ENCODE data around the gene C9orf43. TPM values are rescaled to one million over a fixed set of nuclear protein-coding genes. Genes with fewer than 3 reads are reported as not detected.
A peak's percentile ranks its signal among the peaks of the same experiment; 100 is the strongest.

C9orf43 gene
- total and polyA plus RNA-seq, 9 of the 15 experiments (the other 6 are each of a cell fraction or from before 2014, with no cell fraction given), result 0.21 to 0.58 (median 0.33) TPM

DNA sequence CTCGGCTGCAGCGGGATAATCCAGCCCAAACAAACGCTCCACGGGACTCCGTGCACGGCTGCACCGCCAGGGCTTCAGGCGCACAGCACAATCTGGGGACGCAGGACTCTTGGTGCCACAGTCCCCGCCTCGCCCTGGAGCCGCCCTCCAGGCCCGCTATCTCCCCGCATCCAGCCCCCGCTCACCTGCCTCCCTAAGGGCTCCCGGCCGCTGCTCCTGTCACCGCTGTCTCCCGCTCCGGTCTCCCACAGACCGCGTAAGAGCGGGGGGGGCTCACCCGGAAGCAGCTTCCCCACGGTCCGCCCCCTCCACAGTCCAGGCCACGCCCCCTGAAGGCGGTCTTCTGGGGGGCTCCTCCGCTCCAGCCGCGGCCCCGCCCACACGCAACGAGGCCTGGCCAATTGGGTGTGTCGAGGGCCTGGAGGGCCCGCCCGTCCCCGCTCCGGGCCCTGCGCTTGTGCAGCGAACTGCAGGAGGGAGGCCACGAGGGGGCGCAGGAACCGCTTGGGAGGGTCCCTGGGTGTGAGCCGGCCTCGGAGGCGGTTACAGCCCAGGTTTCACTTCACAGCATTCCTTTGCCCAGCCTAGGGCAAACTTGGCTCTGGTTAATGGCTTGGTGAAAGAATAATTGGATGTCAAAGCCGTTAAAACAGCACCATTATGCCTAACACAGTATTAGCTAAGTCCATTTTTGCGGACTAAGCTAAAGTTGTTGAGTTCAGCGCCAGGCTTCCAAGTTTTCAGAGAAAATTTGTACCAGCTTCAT is 9.3 kb upstream of the C9orf43 start, which contains the start of gene ALAD (continued):
- TF ChIP-seq E2F3 (CRISPR knock-in tag; IDR thresholded peaks at IDR 0.05) (no peak), MAZ (CRISPR knock-in tag; conservative IDR thresholded peaks at IDR 0.05 in 1 of 2, IDR thresholded peaks at IDR 0.05 in 1 of 2) (peak; percentile 92 to 98), PRMT5 (CRISPR knock-in tag; IDR thresholded peaks at IDR 0.05) (no peak), POLR2AphosphoS2 (IDR thresholded peaks at IDR 0.05; ENCODE audit: low read length) (no peak), HMGN3 (IDR thresholded peaks at IDR 0.05; ENCODE audit: borderline replicate concordance, extremely low read depth, insufficient read length, low read depth, low read length) (peak; percentile 98), SUPT5H (IDR thresholded peaks at IDR 0.05) (peak; percentile 63; the same call in 1 of the 2 replicates), IRF1 (CRISPR knock-in tag; IDR thresholded peaks at IDR 0.05; ENCODE audit: borderline replicate concordance) (no peak), TAF1 (IDR thresholded peaks at IDR 0.05; ENCODE audit: control insufficient read depth, extremely low read depth, insufficient read depth, low read length, severe bottlenecking) (peak; percentile 49), EP400 (IDR thresholded peaks at IDR 0.05) (peak; percentile 22; the same call in 1 of the 2 replicates), PHF21A (IDR thresholded peaks at IDR 0.05; ENCODE audit: borderline replicate concordance, low read depth) (no peak), CCNT2 (IDR thresholded peaks at IDR 0.05; ENCODE audit: borderline replicate concordance, extremely low read depth, insufficient read length, low read depth, low read length) (peak; percentile 92), MAFF (IDR thresholded peaks at IDR 0.05; ENCODE audit: low read length) (no peak), RCOR1 (IDR thresholded peaks at IDR 0.05; ENCODE audit: borderline replicate concordance in 1 of 2, low read depth in 2 of 2, low read length in 2 of 2) (peak in 1 of 2 experiments; percentile 58; a peak in 1 of 4 replicates), ZNF212 (CRISPR knock-in tag; IDR thresholded peaks at IDR 0.05) (no peak), ID3 (CRISPR knock-in tag; IDR thresholded peaks at IDR 0.05) (no peak), ID3 (tag; IDR thresholded peaks at IDR 0.05) (no peak), ARID1B (IDR thresholded peaks at IDR 0.05) (peak; percentile 41; the same call in 1 of the 2 replicates)
- TF ChIP-seq, protein P1, sequence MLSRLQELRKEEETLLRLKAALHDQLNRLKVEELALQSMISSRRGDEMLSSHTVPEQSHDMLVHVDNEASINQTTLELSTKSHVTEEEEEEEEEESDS (CRISPR knock-in tag; IDR thresholded peaks at IDR 0.05), result no peak
- TF ChIP-seq, protein P2, sequence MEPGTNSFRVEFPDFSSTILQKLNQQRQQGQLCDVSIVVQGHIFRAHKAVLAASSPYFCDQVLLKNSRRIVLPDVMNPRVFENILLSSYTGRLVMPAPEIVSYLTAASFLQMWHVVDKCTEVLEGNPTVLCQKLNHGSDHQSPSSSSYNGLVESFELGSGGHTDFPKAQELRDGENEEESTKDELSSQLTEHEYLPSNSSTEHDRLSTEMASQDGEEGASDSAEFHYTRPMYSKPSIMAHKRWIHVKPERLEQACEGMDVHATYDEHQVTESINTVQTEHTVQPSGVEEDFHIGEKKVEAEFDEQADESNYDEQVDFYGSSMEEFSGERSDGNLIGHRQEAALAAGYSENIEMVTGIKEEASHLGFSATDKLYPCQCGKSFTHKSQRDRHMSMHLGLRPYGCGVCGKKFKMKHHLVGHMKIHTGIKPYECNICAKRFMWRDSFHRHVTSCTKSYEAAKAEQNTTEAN (CRISPR knock-in tag; IDR thresholded peaks at IDR 0.05), result no peak
- TF ChIP-seq, protein P3, sequence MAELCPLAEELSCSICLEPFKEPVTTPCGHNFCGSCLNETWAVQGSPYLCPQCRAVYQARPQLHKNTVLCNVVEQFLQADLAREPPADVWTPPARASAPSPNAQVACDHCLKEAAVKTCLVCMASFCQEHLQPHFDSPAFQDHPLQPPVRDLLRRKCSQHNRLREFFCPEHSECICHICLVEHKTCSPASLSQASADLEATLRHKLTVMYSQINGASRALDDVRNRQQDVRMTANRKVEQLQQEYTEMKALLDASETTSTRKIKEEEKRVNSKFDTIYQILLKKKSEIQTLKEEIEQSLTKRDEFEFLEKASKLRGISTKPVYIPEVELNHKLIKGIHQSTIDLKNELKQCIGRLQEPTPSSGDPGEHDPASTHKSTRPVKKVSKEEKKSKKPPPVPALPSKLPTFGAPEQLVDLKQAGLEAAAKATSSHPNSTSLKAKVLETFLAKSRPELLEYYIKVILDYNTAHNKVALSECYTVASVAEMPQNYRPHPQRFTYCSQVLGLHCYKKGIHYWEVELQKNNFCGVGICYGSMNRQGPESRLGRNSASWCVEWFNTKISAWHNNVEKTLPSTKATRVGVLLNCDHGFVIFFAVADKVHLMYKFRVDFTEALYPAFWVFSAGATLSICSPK (IDR thresholded peaks at IDR 0.05; ENCODE audit: borderline replicate concordance), result no peak
- TF ChIP-seq, protein P4, sequence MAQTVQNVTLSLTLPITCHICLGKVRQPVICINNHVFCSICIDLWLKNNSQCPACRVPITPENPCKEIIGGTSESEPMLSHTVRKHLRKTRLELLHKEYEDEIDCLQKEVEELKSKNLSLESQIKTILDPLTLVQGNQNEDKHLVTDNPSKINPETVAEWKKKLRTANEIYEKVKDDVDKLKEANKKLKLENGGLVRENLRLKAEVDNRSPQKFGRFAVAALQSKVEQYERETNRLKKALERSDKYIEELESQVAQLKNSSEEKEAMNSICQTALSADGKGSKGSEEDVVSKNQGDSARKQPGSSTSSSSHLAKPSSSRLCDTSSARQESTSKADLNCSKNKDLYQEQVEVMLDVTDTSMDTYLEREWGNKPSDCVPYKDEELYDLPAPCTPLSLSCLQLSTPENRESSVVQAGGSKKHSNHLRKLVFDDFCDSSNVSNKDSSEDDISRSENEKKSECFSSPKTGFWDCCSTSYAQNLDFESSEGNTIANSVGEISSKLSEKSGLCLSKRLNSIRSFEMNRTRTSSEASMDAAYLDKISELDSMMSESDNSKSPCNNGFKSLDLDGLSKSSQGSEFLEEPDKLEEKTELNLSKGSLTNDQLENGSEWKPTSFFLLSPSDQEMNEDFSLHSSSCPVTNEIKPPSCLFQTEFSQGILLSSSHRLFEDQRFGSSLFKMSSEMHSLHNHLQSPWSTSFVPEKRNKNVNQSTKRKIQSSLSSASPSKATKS (CRISPR knock-in tag; IDR thresholded peaks at IDR 0.05), result no peak
